A549 (cell line): ENCODE results near the gene RADX. TPM values are rescaled to one million over a fixed set of nuclear protein-coding genes. Genes with fewer than 3 reads are reported as not detected.
A peak's percentile ranks its signal among the peaks of the same experiment; 100 is the strongest.

ENCODE experiments used
- ATAC-seq, 2 experiments: fragments of 200-7000 bp in 1 of 2; fragments of >200 bp in 1 of 2; cut with Nextera tagmentation in 1 of 2; cut with Tn5 transposase in 1 of 2; 3 replicates each; pipeline versions ENCODE4 v1.8.0 to v1.9.1; 2018 to 2020; ENCODE audit warnings: mild to moderate bottlenecking in 1 of 2, moderate library complexity in 1 of 2
- CTCF ChIA-PET: fragments of 300-600 bp; sonication (Branson Sonifier 250); formaldehyde crosslinking; extraction: SDS; loops from one replicate; lab custom pipeline; 2021; ENCODE audit warnings: antibody characterized with exemption, inconsistent platforms; lab: Yijun Ruan, JAX
- POLR2A ChIA-PET: fragments of 350-600 bp; formaldehyde crosslinking; extraction: SDS; loops from one replicate; lab custom pipeline; 2021; ENCODE audit warnings: antibody characterized with exemption, inconsistent platforms; lab: Yijun Ruan, JAX
- DNase-seq, 2 experiments: peaks; one replicate each; pipeline versions ENCODE4 v3.0.0 to v3.0.0-alpha.2; 2011 to 2016; ENCODE audit warnings: low read depth in 1 of 2, low spot score in 1 of 2
- FAIRE-seq: peaks from 2 replicates; lab custom pipeline; 2011; peaks lifted over from hg19 to GRCh38; lab: Jason Lieb, UNC
- H3K27ac ChIP-seq, 2 experiments: fragments of >200 bp; sonication (Bioruptor Twin); formaldehyde crosslinking; 3 replicates each; pipeline ENCODE4 v1.5.1; 2016 to 2017
- H3K4me1 ChIP-seq: fragments of >200 bp; sonication (Bioruptor Twin); formaldehyde crosslinking; 3 replicates; pipeline ENCODE4 v1.6.1; 2016
- H3K4me2 ChIP-seq: fragments of >200 bp; sonication (Bioruptor Twin); formaldehyde crosslinking; 3 replicates; pipeline ENCODE4 v1.6.1; 2016
- H3K4me3 ChIP-seq: fragments of >200 bp; sonication (Bioruptor Twin); formaldehyde crosslinking; 3 replicates; pipeline ENCODE4 v1.5.1; 2016
- H3K9me3 ChIP-seq: fragments of >200 bp; sonication (Bioruptor Twin); formaldehyde crosslinking; 3 replicates; pipeline ENCODE4 v1.6.1; 2016
- BHLHE40 ChIP-seq: IDR thresholded peaks from 2 replicates; pipeline ENCODE4 v1.6.1; 2012; ENCODE audit warnings: low read depth, low read length, inconsistent platforms
- CBX8 ChIP-seq: fragments of 200-600 bp; sonication (generic); IDR thresholded peaks from 2 replicates; pipeline ENCODE4 v1.6.1; 2016
- E2F6 ChIP-seq: IDR thresholded peaks from 2 replicates; pipeline ENCODE4 v1.6.1; 2012; ENCODE audit warnings: low read depth, borderline replicate concordance
- EP300 ChIP-seq, 2 experiments: fragments of >200 bp; sonication (Bioruptor Twin); formaldehyde crosslinking; IDR thresholded peaks; 2 replicates in 1 of 2; 3 replicates in 1 of 2; pipeline ENCODE4 v1.6.1; 2016 to 2017
- FOSL2 ChIP-seq, 2 experiments: fragments of 450-650 bp in 1 of 2; fragments of >200 bp in 1 of 2; sonication (Bioruptor Twin) in 1 of 2; formaldehyde crosslinking; IDR thresholded peaks; 2 replicates each; pipeline versions ENCODE4 v1.5.0 to v1.6.1; 2016 to 2020; ENCODE audit warnings: mild to moderate bottlenecking in 1 of 2, moderate library complexity in 1 of 2
- FOXS1 ChIP-seq: fragments of 250-450 bp; sonication (Bioruptor Pico); IDR thresholded peaks from 2 replicates; pipeline ENCODE4 v1.5.0; 2020; ENCODE audit warnings: mild to moderate bottlenecking, moderate library complexity
- HEYL ChIP-seq: fragments of 250-450 bp; sonication (Bioruptor Pico); IDR thresholded peaks from 2 replicates; pipeline ENCODE4 v1.8.0; 2021; ENCODE audit warnings: mild to moderate bottlenecking, moderate library complexity
- HOXA7 ChIP-seq: fragments of 250-450 bp; sonication (Bioruptor Pico); IDR thresholded peaks from 2 replicates; pipeline ENCODE4 v1.5.0; 2020; ENCODE audit warnings: mild to moderate bottlenecking, moderate library complexity
- JUN ChIP-seq, 2 experiments: fragments of >200 bp; sonication (Bioruptor Twin); formaldehyde crosslinking; IDR thresholded peaks; 2 replicates in 1 of 2; 3 replicates in 1 of 2; pipeline ENCODE4 v1.6.1; 2016 to 2017
- JUNB ChIP-seq: fragments of >200 bp; sonication (Bioruptor Twin); formaldehyde crosslinking; IDR thresholded peaks from 2 replicates; pipeline ENCODE4 v1.6.1; 2016
- KDM5A ChIP-seq: fragments of 200-600 bp; sonication (generic); IDR thresholded peaks from 2 replicates; pipeline ENCODE4 v1.6.1; 2016; ENCODE audit warnings: antibody characterized with exemption, mild to moderate bottlenecking
- MYC ChIP-seq: IDR thresholded peaks from 2 replicates; pipeline ENCODE4 v1.6.1; 2012; ENCODE audit warnings: mild to moderate bottlenecking, inconsistent platforms, low read length, improper control_type of control experiment, borderline replicate concordance
- PHF8 ChIP-seq: fragments of 200-600 bp; sonication (generic); IDR thresholded peaks from 2 replicates; pipeline ENCODE4 v1.6.1; 2016; ENCODE audit warnings: low read depth, mild to moderate bottlenecking, antibody characterized with exemption, moderate library complexity, borderline replicate concordance
- RNF2 ChIP-seq: fragments of 200-600 bp; sonication (generic); IDR thresholded peaks from 2 replicates; pipeline ENCODE4 v1.6.1; 2016; ENCODE audit warnings: low read depth, mild to moderate bottlenecking, antibody characterized with exemption, moderate library complexity, borderline replicate concordance
- SREBF2 ChIP-seq: fragments of 450-650 bp; IDR thresholded peaks from 2 replicates; pipeline ENCODE4 v1.6.1; 2014; ENCODE audit warnings: mild to moderate bottlenecking, moderate library complexity
- ZC3H11A ChIP-seq: fragments of 450-650 bp; IDR thresholded peaks from 2 replicates; pipeline ENCODE4 v1.6.1; 2014; ENCODE audit warnings: antibody characterized with exemption, mild to moderate bottlenecking
- ZNF302 ChIP-seq: fragments of 250-450 bp; sonication (Bioruptor Pico); IDR thresholded peaks from 2 replicates; pipeline ENCODE4 v1.9.0; 2021; ENCODE audit warnings: inconsistent platforms, mild to moderate bottlenecking, moderate library complexity
- WGBS: methylation state at CpG from one replicate; pipeline ENCODE4 v1.1.6; 2017; ENCODE audit errors: missing lambda C conversion rate; 5-methylcytosine and 5-hydroxymethylcytosine counted together
- polyA plus RNA-seq, 4 experiments: library from polyadenylated mRNA; depleted of rRNA in 3 of 4; stranded (reverse); fragments of >200 nt; fragmentation: RNase III in 1 of 4; extraction: RNeasy Plus Mini Kit Qiagen cat#74134 plus additional on column Dnase treatment in 1 of 4; gene quantifications; 2 replicates in 3 of 4; 3 replicates in 1 of 4; pipeline ENCODE4 v1.2.3, GENCODE V29; 2011 to 2017
- TF ChIP-seq, protein P1 (sequence below): fragments of 200-600 bp; sonication (generic); IDR thresholded peaks from 2 replicates; pipeline ENCODE4 v1.6.1; 2016; ENCODE audit warnings: antibody characterized with exemption, mild to moderate bottlenecking, moderate library complexity
- TF ChIP-seq, protein P2 (sequence below): fragments of >200 bp; sonication (Bioruptor Twin); formaldehyde crosslinking; IDR thresholded peaks from 3 replicates; pipeline ENCODE4 v1.5.1; 2016
- TF ChIP-seq, protein P3 (sequence below): fragments of 150-350 bp; IDR thresholded peaks from 2 replicates; pipeline ENCODE4 v1.6.1; 2014; ENCODE audit warnings: low read depth, mild to moderate bottlenecking, low read length

RADX gene
- polyA plus RNA-seq, 2 of the 4 experiments (the other 2 are of a cell fraction) = 0.12 to 0.25 TPM

- TF ChIP-seq MYC (no peak), KDM5A (no peak), JUNB (no peak), SREBF2 (no peak), BHLHE40 (no peak)
- TF ChIP-seq, protein P1, sequence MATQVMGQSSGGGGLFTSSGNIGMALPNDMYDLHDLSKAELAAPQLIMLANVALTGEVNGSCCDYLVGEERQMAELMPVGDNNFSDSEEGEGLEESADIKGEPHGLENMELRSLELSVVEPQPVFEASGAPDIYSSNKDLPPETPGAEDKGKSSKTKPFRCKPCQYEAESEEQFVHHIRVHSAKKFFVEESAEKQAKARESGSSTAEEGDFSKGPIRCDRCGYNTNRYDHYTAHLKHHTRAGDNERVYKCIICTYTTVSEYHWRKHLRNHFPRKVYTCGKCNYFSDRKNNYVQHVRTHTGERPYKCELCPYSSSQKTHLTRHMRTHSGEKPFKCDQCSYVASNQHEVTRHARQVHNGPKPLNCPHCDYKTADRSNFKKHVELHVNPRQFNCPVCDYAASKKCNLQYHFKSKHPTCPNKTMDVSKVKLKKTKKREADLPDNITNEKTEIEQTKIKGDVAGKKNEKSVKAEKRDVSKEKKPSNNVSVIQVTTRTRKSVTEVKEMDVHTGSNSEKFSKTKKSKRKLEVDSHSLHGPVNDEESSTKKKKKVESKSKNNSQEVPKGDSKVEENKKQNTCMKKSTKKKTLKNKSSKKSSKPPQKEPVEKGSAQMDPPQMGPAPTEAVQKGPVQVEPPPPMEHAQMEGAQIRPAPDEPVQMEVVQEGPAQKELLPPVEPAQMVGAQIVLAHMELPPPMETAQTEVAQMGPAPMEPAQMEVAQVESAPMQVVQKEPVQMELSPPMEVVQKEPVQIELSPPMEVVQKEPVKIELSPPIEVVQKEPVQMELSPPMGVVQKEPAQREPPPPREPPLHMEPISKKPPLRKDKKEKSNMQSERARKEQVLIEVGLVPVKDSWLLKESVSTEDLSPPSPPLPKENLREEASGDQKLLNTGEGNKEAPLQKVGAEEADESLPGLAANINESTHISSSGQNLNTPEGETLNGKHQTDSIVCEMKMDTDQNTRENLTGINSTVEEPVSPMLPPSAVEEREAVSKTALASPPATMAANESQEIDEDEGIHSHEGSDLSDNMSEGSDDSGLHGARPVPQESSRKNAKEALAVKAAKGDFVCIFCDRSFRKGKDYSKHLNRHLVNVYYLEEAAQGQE = no peak
- ChIA-PET CTCF (no interaction called here), POLR2A (no interaction called here)
- H3K9me3 ChIP-seq = no peaks in the 10 kb centered on the region
- FAIRE-seq (peak; percentile 96), ATAC-seq (peak in 1 of 2 experiments; percentile 40; a peak in 2 of 6 replicates), DNase-seq (no peak)
- peak overlapping the region; percentile 34 for H3K4me3 ChIP-seq
- 2% methylated on average over 8 of the region's 8 CpGs for WGBS
- H3K27ac ChIP-seq = no peak overlapping the region
- peak overlapping the region; percentile 73 for H3K4me2 ChIP-seq
- no peaks in the 10 kb centered on the region for H3K4me1 ChIP-seq
Measured at GRCh38 chrX:106725931-106726330, 114.2 kb downstream of the RADX start.

DNA sequence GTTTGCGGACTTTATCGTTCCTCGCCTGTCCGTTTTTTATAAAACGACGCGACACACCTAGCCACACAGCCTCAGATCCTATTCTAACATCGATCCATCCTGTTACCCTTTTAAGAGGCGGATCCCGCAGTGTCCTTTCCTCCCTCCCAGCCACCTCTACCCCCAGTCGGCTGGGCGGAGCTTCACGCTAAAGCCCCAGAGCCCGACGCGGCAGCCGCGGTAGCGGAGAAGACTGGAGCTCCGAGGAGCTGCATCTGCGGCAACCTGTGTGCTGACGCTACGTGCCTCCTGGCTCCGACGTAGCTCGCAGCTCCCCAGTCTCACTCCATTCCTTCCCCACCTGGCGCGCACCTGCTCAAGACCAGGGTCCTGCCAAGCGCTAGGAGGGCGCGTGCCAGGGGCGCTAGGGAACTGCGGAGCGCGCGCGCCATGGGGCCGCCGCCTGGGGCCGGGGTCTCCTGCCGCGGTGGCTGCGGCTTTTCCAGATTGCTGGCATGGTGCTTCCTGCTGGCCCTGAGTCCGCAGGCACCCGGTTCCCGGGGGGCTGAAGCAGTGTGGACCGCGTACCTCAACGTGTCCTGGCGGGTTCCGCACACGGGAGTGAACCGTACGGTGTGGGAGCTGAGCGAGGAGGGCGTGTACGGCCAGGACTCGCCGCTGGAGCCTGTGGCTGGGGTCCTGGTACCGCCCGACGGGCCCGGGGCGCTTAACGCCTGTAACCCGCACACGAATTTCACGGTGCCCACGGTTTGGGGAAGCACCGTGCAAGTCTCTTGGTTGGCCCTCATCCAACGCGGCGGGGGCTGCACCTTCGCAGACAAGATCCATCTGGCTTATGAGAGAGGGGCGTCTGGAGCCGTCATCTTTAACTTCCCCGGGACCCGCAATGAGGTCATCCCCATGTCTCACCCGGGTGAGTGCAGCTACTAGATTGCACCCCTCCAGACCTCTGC lies 115.0 kb downstream of the RADX start, which contains the start of gene RNF128:
Gene RNF128, plus strand, starts transcription at position 217 of the 953 bp plus-strand sequence. Its CDS starts 213 bp downstream, at position 430.
- peak; percentile 77 to 87 for ATAC-seq
- H3K27ac ChIP-seq = peak within 1 kb of the TSS in 1 of 2 experiments; percentile 42; a peak in 1 of 6 replicates
- POLR2A ChIA-PET = no interaction called here
- no peaks in the 10 kb centered on the region for H3K4me1 ChIP-seq
- H3K9me3 ChIP-seq = no peaks in the 10 kb centered on the region
- no peak for FAIRE-seq
- TF ChIP-seq FOXS1 (CRISPR knock-in tag) = no peak
- TF ChIP-seq E2F6 = no peak
- TF ChIP-seq KDM5A = no peak
- no peak for TF ChIP-seq ZC3H11A
- no peak for TF ChIP-seq PHF8
- no peak for TF ChIP-seq JUN (IDR thresholded peaks at IDR 0.05)
- TF ChIP-seq FOSL2 (IDR thresholded peaks at IDR 0.05) = no peak
- no peak for TF ChIP-seq FOSL2 (CRISPR knock-in tag; IDR thresholded peaks at IDR 0.05)
- TF ChIP-seq CBX8 = no peak
- TF ChIP-seq HOXA7 = no peak
- TF ChIP-seq, protein P2, sequence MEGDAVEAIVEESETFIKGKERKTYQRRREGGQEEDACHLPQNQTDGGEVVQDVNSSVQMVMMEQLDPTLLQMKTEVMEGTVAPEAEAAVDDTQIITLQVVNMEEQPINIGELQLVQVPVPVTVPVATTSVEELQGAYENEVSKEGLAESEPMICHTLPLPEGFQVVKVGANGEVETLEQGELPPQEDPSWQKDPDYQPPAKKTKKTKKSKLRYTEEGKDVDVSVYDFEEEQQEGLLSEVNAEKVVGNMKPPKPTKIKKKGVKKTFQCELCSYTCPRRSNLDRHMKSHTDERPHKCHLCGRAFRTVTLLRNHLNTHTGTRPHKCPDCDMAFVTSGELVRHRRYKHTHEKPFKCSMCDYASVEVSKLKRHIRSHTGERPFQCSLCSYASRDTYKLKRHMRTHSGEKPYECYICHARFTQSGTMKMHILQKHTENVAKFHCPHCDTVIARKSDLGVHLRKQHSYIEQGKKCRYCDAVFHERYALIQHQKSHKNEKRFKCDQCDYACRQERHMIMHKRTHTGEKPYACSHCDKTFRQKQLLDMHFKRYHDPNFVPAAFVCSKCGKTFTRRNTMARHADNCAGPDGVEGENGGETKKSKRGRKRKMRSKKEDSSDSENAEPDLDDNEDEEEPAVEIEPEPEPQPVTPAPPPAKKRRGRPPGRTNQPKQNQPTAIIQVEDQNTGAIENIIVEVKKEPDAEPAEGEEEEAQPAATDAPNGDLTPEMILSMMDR = no peak
- no peak for TF ChIP-seq SREBF2
- TF ChIP-seq RNF2 = no peak
- TF ChIP-seq, protein P1 = no peak
- no peak for TF ChIP-seq JUNB
- TF ChIP-seq ZNF302 (CRISPR knock-in tag) = no peak
- no peak for TF ChIP-seq MYC
- TF ChIP-seq, protein P3, sequence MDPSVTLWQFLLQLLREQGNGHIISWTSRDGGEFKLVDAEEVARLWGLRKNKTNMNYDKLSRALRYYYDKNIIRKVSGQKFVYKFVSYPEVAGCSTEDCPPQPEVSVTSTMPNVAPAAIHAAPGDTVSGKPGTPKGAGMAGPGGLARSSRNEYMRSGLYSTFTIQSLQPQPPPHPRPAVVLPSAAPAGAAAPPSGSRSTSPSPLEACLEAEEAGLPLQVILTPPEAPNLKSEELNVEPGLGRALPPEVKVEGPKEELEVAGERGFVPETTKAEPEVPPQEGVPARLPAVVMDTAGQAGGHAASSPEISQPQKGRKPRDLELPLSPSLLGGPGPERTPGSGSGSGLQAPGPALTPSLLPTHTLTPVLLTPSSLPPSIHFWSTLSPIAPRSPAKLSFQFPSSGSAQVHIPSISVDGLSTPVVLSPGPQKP = no peak
- TF ChIP-seq HEYL (CRISPR knock-in tag) = no peak
- TF ChIP-seq EP300 (IDR thresholded peaks at IDR 0.05) = no peak
- TF ChIP-seq, all 56 proteins: peak for 0
- DNase-seq = peak; percentile 7 to 24
- CTCF ChIA-PET = no interaction called here
- peak within 1 kb of the TSS; percentile 34 for H3K4me3 ChIP-seq
- 25% methylated on average over 23 of the region's 79 CpGs for WGBS
- peak within 1 kb of the TSS; percentile 73 for H3K4me2 ChIP-seq
